DND-41 (cell line): ENCODE results near the gene CFAP299.

ENCODE experiments used
- EZH2 ChIP-seq: IDR thresholded peaks from 3 replicates; pipeline ENCODE4 v1.6.1; 2012; ENCODE audit warnings: borderline replicate concordance, low read depth, mild to moderate bottlenecking, moderate library complexity, low read length, inconsistent platforms; ENCODE audit not compliant: severe bottlenecking
- TF ChIP-seq, protein P1 (sequence below): IDR thresholded peaks from 2 replicates; pipeline ENCODE4 v1.5.1; 2012; ENCODE audit warnings: borderline replicate concordance, low read length, moderate library complexity, mild to moderate bottlenecking; ENCODE audit not compliant: poor library complexity, severe bottlenecking; ENCODE audit errors: extremely low read depth

DNA sequence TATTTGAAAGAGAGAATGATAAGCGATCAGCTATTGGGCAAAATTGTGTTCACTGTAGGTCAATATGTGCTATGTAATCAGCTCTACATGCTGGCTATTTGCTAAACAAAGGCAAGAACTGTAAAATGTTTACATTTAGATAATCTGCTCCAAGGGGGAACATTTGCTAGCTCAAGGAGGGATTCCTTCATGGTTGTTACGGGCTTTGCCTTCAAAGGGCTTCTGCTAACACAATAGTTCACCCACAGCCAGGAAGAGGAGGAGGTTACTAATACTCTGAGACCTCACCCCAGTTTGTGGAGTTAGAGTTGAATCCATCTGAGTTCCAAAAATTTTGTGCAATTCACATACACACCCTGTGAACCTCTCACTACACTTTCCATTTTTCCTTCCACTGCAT lies 587.4 kb downstream of the CFAP299 start:
- TF ChIP-seq, protein P1, sequence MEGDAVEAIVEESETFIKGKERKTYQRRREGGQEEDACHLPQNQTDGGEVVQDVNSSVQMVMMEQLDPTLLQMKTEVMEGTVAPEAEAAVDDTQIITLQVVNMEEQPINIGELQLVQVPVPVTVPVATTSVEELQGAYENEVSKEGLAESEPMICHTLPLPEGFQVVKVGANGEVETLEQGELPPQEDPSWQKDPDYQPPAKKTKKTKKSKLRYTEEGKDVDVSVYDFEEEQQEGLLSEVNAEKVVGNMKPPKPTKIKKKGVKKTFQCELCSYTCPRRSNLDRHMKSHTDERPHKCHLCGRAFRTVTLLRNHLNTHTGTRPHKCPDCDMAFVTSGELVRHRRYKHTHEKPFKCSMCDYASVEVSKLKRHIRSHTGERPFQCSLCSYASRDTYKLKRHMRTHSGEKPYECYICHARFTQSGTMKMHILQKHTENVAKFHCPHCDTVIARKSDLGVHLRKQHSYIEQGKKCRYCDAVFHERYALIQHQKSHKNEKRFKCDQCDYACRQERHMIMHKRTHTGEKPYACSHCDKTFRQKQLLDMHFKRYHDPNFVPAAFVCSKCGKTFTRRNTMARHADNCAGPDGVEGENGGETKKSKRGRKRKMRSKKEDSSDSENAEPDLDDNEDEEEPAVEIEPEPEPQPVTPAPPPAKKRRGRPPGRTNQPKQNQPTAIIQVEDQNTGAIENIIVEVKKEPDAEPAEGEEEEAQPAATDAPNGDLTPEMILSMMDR = no peak
- TF ChIP-seq EZH2 = no peak
